Measurements from ENCODE around the gene IGF1R.

GRCh38 chr15:98986281-98986680 is 337.9 kb downstream of the IGF1R start:
- TF ChIP-seq CTCF (IDR thresholded peaks at IDR 0.05) (no peak), POLR2A (IDR thresholded peaks at IDR 0.05) (no peak)
